ENCODE measurements around the gene NDUFB11.

NDUFB11 gene

GRCh38 chrX:47181301-47181700 lies 36.8 kb upstream of the NDUFB11 start:
- POLR2A ChIA-PET = no interaction called here
- no peak for DNase-seq (ENCODE audit: extremely low spot score)
- TF ChIP-seq CTCF (IDR thresholded peaks at IDR 0.05; ENCODE audit: control extremely low read depth, extremely low read depth, low read depth, missing control alignments) = no peak
- CTCF ChIA-PET = no interaction called here

- ChIA-PET POLR2A (no interaction called here), CTCF (no interaction called here)
- DNase-seq (ENCODE audit: extremely low spot score) = no peak
- TF ChIP-seq CTCF (IDR thresholded peaks at IDR 0.05; ENCODE audit: control extremely low read depth, extremely low read depth, low read depth, missing control alignments) = no peak
Observed at GRCh38 chrX:47180346-47180745, 35.8 kb upstream of the NDUFB11 start.

- CTCF ChIA-PET = no interaction called here
- no peak for DNase-seq (ENCODE audit: extremely low spot score)
- POLR2A ChIA-PET = no interaction called here
- TF ChIP-seq CTCF (IDR thresholded peaks at IDR 0.05; ENCODE audit: control extremely low read depth, extremely low read depth, low read depth, missing control alignments) = no peak
Observed at GRCh38 chrX:47179928-47180255, 35.4 kb upstream of the NDUFB11 start.

- POLR2A ChIA-PET = no interaction called here
- CTCF ChIA-PET = no interaction called here
- DNase-seq (ENCODE audit: extremely low spot score) = no peak
- no peak for TF ChIP-seq CTCF (IDR thresholded peaks at IDR 0.05; ENCODE audit: control extremely low read depth, extremely low read depth, low read depth, missing control alignments)
Observed at GRCh38 chrX:47179221-47179927, 34.9 kb upstream of the NDUFB11 start.

- DNase-seq (ENCODE audit: extremely low spot score) = no peak
- ChIA-PET CTCF (no interaction called here), POLR2A (no interaction called here)
- TF ChIP-seq CTCF (IDR thresholded peaks at IDR 0.05; ENCODE audit: control extremely low read depth, extremely low read depth, low read depth, missing control alignments) = no peak
Observed at GRCh38 chrX:47178337-47178736, 33.8 kb upstream of the NDUFB11 start.

GRCh38 chrX:47177079-47177478 lies 32.6 kb upstream of the NDUFB11 start:
- ChIA-PET POLR2A (no interaction called here), CTCF (no interaction called here)
- no peak for TF ChIP-seq CTCF (IDR thresholded peaks at IDR 0.05; ENCODE audit: control extremely low read depth, extremely low read depth, low read depth, missing control alignments)
- no peak for DNase-seq (ENCODE audit: extremely low spot score)
